H9 (cell line): ENCODE results near the gene TCEAL4. TPM values are rescaled to one million over a fixed set of nuclear protein-coding genes. Genes with fewer than 3 reads are reported as not detected.

Source experiments
- DNase-seq: peaks from one replicate; pipeline ENCODE4 v3.0.0-alpha.2; 2017
- H2AFZ ChIP-seq: one replicate; pipeline ENCODE4 v1.6.1; 2013; ENCODE audit warnings: mild to moderate bottlenecking, low read length, control low read depth, moderate library complexity
- H2AK5ac ChIP-seq: 2 replicates; pipeline ENCODE4 v1.6.1; 2013; ENCODE audit warnings: low read length, control low read depth, mixed read lengths; ENCODE audit not compliant: insufficient read length
- H2BK120ac ChIP-seq: one replicate; pipeline ENCODE4 v1.6.1; 2013; ENCODE audit warnings: low read depth, mild to moderate bottlenecking, low read length, control low read depth, inconsistent platforms; ENCODE audit not compliant: poor library complexity, severe bottlenecking
- H2BK12ac ChIP-seq: 2 replicates; pipeline ENCODE4 v1.6.1; 2013; ENCODE audit warnings: low read length, control low read depth, mixed read lengths, low read depth; ENCODE audit not compliant: insufficient read length
- H2BK15ac ChIP-seq: 2 replicates; pipeline ENCODE4 v1.6.1; 2013; ENCODE audit warnings: low read depth, low read length, control low read depth
- H2BK20ac ChIP-seq: one replicate; pipeline ENCODE4 v1.6.1; 2013; ENCODE audit warnings: low read depth, mild to moderate bottlenecking, low read length, control low read depth, inconsistent platforms; ENCODE audit not compliant: poor library complexity, severe bottlenecking
- H2BK5ac ChIP-seq: 2 replicates; pipeline ENCODE4 v1.6.1; 2013; ENCODE audit warnings: low read length, control low read depth, mixed read lengths; ENCODE audit not compliant: insufficient read length
- H3K14ac ChIP-seq: 2 replicates; pipeline ENCODE4 v1.6.1; 2013; ENCODE audit warnings: low read length, control low read depth; ENCODE audit not compliant: insufficient read depth
- H3K18ac ChIP-seq: 2 replicates; pipeline ENCODE4 v1.6.1; 2013; ENCODE audit warnings: low read depth, mild to moderate bottlenecking, mixed read lengths, low read length, control low read depth; ENCODE audit not compliant: insufficient read length
- H3K23ac ChIP-seq: 2 replicates; pipeline ENCODE4 v1.6.1; 2013; ENCODE audit warnings: low read length, control low read depth, mixed read lengths, low read depth; ENCODE audit not compliant: insufficient read length
- H3K23me2 ChIP-seq: 2 replicates; pipeline ENCODE4 v1.6.1; 2013; ENCODE audit warnings: low read depth, mild to moderate bottlenecking, mixed read lengths, low read length, control low read depth; ENCODE audit not compliant: insufficient read length, poor library complexity, severe bottlenecking
- H3K27ac ChIP-seq: 2 replicates; pipeline ENCODE4 v1.5.1; 2013; ENCODE audit warnings: low read length, control low read depth, mixed read lengths, low read depth; ENCODE audit not compliant: insufficient read length
- H3K27me3 ChIP-seq: 2 replicates; pipeline ENCODE4 v1.6.1; 2013; ENCODE audit warnings: low read length, control low read depth, inconsistent platforms; ENCODE audit not compliant: insufficient read depth
- H3K4ac ChIP-seq: 2 replicates; pipeline ENCODE4 v1.6.1; 2013; ENCODE audit warnings: low read depth, mild to moderate bottlenecking, control low read depth, inconsistent platforms, low read length, moderate library complexity
- H3K4me1 ChIP-seq: 2 replicates; pipeline ENCODE4 v1.6.1; 2013; ENCODE audit warnings: low read length, control low read depth, inconsistent platforms; ENCODE audit not compliant: insufficient read depth
- H3K4me2 ChIP-seq: 2 replicates; pipeline ENCODE4 v1.6.1; 2013; ENCODE audit warnings: low read length, control low read depth, mixed read lengths; ENCODE audit not compliant: insufficient read length, insufficient read depth
- H3K56ac ChIP-seq: 2 replicates; pipeline ENCODE4 v1.6.1; 2013; ENCODE audit warnings: low read depth, mild to moderate bottlenecking, mixed read lengths, low read length, control low read depth; ENCODE audit not compliant: insufficient read length
- H3K79me1 ChIP-seq: 2 replicates; pipeline ENCODE4 v1.6.1; 2013; ENCODE audit warnings: low read depth, mild to moderate bottlenecking, moderate library complexity, low read length, control low read depth, inconsistent platforms; ENCODE audit not compliant: insufficient read depth, poor library complexity, severe bottlenecking
- H3K79me2 ChIP-seq: 2 replicates; pipeline ENCODE4 v1.6.1; 2013; ENCODE audit warnings: low read length, control low read depth, inconsistent platforms; ENCODE audit not compliant: insufficient read depth
- H3K9ac ChIP-seq: 2 replicates; pipeline ENCODE4 v1.6.1; 2013; ENCODE audit warnings: low read length, control low read depth, mixed read lengths; ENCODE audit not compliant: insufficient read length; ENCODE audit errors: extremely low read depth
- H3K9me3 ChIP-seq: one replicate; pipeline ENCODE4 v1.6.1; 2013; ENCODE audit warnings: low read depth, low read length, inconsistent platforms; ENCODE audit not compliant: control insufficient read depth
- H3T11ph ChIP-seq: one replicate; pipeline ENCODE4 v1.6.1; 2013; ENCODE audit warnings: mild to moderate bottlenecking, low read length, control low read depth, inconsistent platforms
- H4K20me1 ChIP-seq: one replicate; pipeline ENCODE4 v1.6.1; 2013; ENCODE audit not compliant: control insufficient read depth, insufficient read length, insufficient read depth
- H4K5ac ChIP-seq: 2 replicates; pipeline ENCODE4 v1.6.1; 2013; ENCODE audit warnings: low read depth, mild to moderate bottlenecking, mixed read lengths, low read length, control low read depth; ENCODE audit not compliant: insufficient read length
- H4K8ac ChIP-seq: replicated peaks from 2 replicates; pipeline ENCODE4 v1.6.1; 2013; ENCODE audit warnings: low read length, control low read depth, mixed read lengths, low read depth; ENCODE audit not compliant: insufficient read length
- H4K91ac ChIP-seq: 2 replicates; pipeline ENCODE4 v1.6.1; 2013; ENCODE audit warnings: low read depth, mild to moderate bottlenecking, moderate library complexity, mixed read lengths, low read length, control low read depth; ENCODE audit not compliant: insufficient read length
- H3K27ac Mint-ChIP-seq, 3 experiments: 2 replicates in 2 of 3; 3 replicates in 1 of 3; pipeline ENCODE4 v1.8.0; 2020 to 2021; ENCODE audit warnings: mixed read lengths in 3 of 3, mild to moderate bottlenecking in 1 of 3, moderate library complexity in 1 of 3
- H3K27me3 Mint-ChIP-seq: 2 replicates; pipeline ENCODE4 v1.8.0; 2021; ENCODE audit warnings: low read depth, mild to moderate bottlenecking, moderate library complexity, mixed read lengths
- H3K36me3 Mint-ChIP-seq, 3 experiments: 2 replicates in 2 of 3; 3 replicates in 1 of 3; pipeline ENCODE4 v1.8.0; 2020 to 2021; ENCODE audit warnings: low read depth in 3 of 3, mixed read lengths in 3 of 3; ENCODE audit not compliant: insufficient read depth in 1 of 3
- H3K4me1 Mint-ChIP-seq, 2 experiments: 2 replicates each; pipeline ENCODE4 v1.8.0; 2020; ENCODE audit warnings: mixed read lengths in 2 of 2
- H3K4me3 Mint-ChIP-seq, 2 experiments: 2 replicates in 1 of 2; 3 replicates in 1 of 2; pipeline ENCODE4 v1.8.0; 2020 to 2021; ENCODE audit warnings: mild to moderate bottlenecking in 2 of 2, mixed read lengths in 2 of 2, moderate library complexity in 1 of 2
- H3K9me3 Mint-ChIP-seq, 2 experiments: 2 replicates in 1 of 2; 3 replicates in 1 of 2; pipeline ENCODE4 v1.8.0; 2020; ENCODE audit warnings: mild to moderate bottlenecking in 2 of 2, mixed read lengths in 2 of 2, moderate library complexity in 1 of 2
- CTCF ChIP-seq: fragments of 200-600 bp; sonication (generic); conservative IDR thresholded peaks from 3 replicates; pipeline ENCODE4 v1.8.0; 2021; ENCODE audit warnings: antibody characterized with exemption, mild to moderate bottlenecking
- WGBS: extraction: QIAGEN DNeasy Blood & Tissue Kit; methylation state at CpG from one replicate; pipeline ENCODE4 v1.1.7; 2013; ENCODE audit warnings: missing lambda C conversion rate, low lambda C conversion rate, mixed read lengths; ENCODE audit not compliant: insufficient read length; ENCODE audit errors: extremely low coverage; 5-methylcytosine and 5-hydroxymethylcytosine counted together
- total RNA-seq: library from RNA; stranded (reverse); gene quantifications from 2 replicates; pipeline ENCODE4 v1.2.1, GENCODE V29; 2021

The TCEAL4 gene
- total RNA-seq, 1 experiment from 2014 or later: 49.9 TPM

DNA sequence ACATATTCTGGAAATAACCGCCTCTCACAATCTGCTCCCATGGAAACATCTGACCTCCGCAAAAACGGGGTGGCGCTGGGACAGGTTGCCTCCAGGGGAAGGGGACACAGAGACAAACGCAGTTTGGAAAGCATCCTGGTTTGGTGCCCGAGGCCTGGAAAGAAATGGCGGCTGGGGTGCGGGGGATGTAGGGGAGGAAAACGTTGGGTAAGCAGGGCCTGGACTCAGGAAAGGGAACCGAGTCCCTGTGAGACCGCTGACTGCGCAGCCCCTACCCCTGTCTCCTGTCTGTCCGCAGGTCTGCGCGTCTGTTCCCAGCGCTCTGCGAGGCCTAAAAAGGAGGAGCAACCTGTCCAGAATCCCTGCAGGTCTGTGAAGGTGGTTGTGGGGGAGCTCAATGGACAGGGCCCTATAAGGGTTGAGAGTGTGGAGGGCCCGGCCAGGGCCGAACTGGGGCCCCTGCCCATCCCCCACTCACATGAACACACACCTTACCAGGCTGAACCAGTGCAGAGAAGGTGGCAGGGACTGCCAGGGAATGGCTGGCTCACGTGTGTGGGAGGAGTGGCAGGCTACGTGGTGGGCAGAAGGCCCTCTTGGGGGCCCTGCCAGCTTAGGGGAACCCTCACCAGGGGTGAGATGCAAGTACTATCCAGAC lies 23.1 kb downstream of the TCEAL4 start:
- H3K9me3 ChIP-seq: no peaks in the 10 kb centered on the region
- no peak overlapping the region; the same call in 1 of the 2 replicates for H3K14ac ChIP-seq
- H2AFZ ChIP-seq: no peak overlapping the region
- H2BK120ac ChIP-seq: no peak overlapping the region
- H3K36me3 Mint-ChIP-seq: peaks cover 0 to 7% (median 5%) of the 10 kb centered on the region in 3 experiments; a peak in 4 of 7 replicates
- peak overlapping the region in 2 of 3 experiments; percentile 53 to 64; a peak in 3 of 7 replicates for H3K27ac Mint-ChIP-seq
- WGBS: no CpG with 5 or more reads among the region's 21 CpGs
- TF ChIP-seq CTCF: no peak
- peak overlapping the region; percentile 65 for H3K4me2 ChIP-seq
- peaks cover 7 to 9% of the 10 kb centered on the region in 2 experiments for H3K4me1 Mint-ChIP-seq
- no peak overlapping the region for H3K27ac ChIP-seq
- no peak overlapping the region for H3K56ac ChIP-seq
- no peak overlapping the region for H2AK5ac ChIP-seq
- H3K18ac ChIP-seq: no peak overlapping the region
- H3K9me3 Mint-ChIP-seq: peaks cover 0 to 36% of the 10 kb centered on the region in 2 experiments; a peak in 2 of 5 replicates
- peaks cover 11% of the 10 kb centered on the region for H3K23me2 ChIP-seq
- no peak overlapping the region for H4K8ac ChIP-seq
- no peak overlapping the region for H4K91ac ChIP-seq
- H4K5ac ChIP-seq: no peak overlapping the region
- peak overlapping the region; percentile 82 to 88 for H3K4me3 Mint-ChIP-seq
- no peak overlapping the region for H2BK20ac ChIP-seq
- no peak overlapping the region for H3K23ac ChIP-seq
- H2BK12ac ChIP-seq: no peak overlapping the region
- peak; percentile 37 for DNase-seq
- H3K27me3 Mint-ChIP-seq: peaks cover 10% of the 10 kb centered on the region
- H2BK15ac ChIP-seq: no peak overlapping the region
- no peaks in the 10 kb centered on the region for H3K79me2 ChIP-seq
- no peak overlapping the region for H3K4ac ChIP-seq
- H2BK5ac ChIP-seq: no peak overlapping the region
- no peak overlapping the region for H3T11ph ChIP-seq
- H4K20me1 ChIP-seq: no peaks in the 10 kb centered on the region
- no peaks in the 10 kb centered on the region for H3K4me1 ChIP-seq
- H3K27me3 ChIP-seq: no peaks in the 10 kb centered on the region
- H3K9ac ChIP-seq: peak overlapping the region; percentile 53
- no peaks in the 10 kb centered on the region for H3K79me1 ChIP-seq
